Measurements from ENCODE around the gene MYBPHL. TPM values are rescaled to one million over a fixed set of nuclear protein-coding genes. Genes with fewer than 3 reads are reported as not detected.

MYBPHL gene
- total RNA-seq, 4 donors from 2014 or later: not detected

DNA sequence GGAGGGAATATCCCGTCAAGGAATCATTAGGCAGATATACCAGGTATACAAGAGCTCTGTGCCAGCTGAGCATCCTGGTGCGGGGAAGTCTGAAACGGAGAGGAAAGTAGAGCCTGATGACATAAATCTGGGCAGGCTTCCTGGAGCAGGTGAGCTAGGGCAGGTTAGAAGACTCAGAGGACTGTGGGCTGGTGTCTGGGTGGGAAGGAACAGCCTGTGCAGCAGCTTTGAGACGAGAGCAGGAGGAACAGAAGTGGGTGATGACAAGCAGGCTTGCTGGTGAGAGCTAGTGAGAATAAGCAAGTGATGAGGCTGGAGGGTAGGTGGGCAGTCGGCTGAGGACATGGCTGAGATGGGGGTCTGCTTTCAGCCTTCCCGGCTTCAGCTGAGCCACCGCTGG, 50.7 kb downstream of the MYBPHL start:
- Histone ChIP-seq H3K27me3 (no peaks in the 10 kb centered on the region), H3K4me1 (peaks cover 22 to 45% (median 36%) of the 10 kb centered on the region in 4 donors), H3K36me3 (peaks cover 0 to 24% (median 16%) of the 10 kb centered on the region in 4 donors), H3K9me3 (no peaks in the 10 kb centered on the region), H3K4me3 (no peak overlapping the region), H3K27ac (replicated peaks in 1 of 4) (peak overlapping the region in 1 of 4 donors; percentile 88)
- intact Hi-C loops (cut with DNase I): no loop called here
- DNase-seq (ENCODE audit: extremely low spot score): no peak
- WGBS: 88% methylated on average over 7 of the region's 7 CpGs
- TF ChIP-seq POLR2A (IDR thresholded peaks at IDR 0.05; ENCODE audit: low read depth) (no peak), EP300 (IDR thresholded peaks at IDR 0.05) (no peak), POLR2AphosphoS5 (IDR thresholded peaks at IDR 0.05) (no peak)
- TF ChIP-seq, protein P1, sequence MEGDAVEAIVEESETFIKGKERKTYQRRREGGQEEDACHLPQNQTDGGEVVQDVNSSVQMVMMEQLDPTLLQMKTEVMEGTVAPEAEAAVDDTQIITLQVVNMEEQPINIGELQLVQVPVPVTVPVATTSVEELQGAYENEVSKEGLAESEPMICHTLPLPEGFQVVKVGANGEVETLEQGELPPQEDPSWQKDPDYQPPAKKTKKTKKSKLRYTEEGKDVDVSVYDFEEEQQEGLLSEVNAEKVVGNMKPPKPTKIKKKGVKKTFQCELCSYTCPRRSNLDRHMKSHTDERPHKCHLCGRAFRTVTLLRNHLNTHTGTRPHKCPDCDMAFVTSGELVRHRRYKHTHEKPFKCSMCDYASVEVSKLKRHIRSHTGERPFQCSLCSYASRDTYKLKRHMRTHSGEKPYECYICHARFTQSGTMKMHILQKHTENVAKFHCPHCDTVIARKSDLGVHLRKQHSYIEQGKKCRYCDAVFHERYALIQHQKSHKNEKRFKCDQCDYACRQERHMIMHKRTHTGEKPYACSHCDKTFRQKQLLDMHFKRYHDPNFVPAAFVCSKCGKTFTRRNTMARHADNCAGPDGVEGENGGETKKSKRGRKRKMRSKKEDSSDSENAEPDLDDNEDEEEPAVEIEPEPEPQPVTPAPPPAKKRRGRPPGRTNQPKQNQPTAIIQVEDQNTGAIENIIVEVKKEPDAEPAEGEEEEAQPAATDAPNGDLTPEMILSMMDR (IDR thresholded peaks at IDR 0.05): no peak

DNA sequence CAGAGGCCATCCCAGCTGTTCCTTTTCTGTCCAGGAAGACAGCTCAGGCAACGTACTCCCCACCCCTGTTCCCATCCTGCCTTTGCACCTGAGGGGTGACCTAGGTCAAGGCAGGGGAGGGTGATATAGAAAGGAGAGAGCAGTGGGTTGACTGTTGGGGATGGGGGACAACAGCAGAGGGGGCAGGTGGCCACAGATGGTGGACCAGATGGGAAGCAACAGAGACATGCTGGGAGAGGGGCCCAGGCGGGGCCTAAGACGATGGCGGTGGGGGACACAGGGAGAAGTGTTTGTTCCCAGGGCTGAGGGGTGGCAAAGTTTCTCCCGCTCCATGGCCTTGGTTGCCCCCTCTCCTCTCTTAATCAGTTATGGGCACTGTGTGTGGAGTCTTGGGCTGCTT, 51.1 kb downstream of the MYBPHL start:
- peaks cover 22 to 49% (median 38%) of the 10 kb centered on the region in 4 donors for H3K4me1 ChIP-seq
- no peaks in the 10 kb centered on the region for H3K27me3 ChIP-seq
- intact Hi-C loops (cut with DNase I): no loop called here
- 91% methylated on average over 5 of the region's 5 CpGs for WGBS
- H3K9me3 ChIP-seq: no peaks in the 10 kb centered on the region
- no peak for TF ChIP-seq POLR2AphosphoS5 (IDR thresholded peaks at IDR 0.05)
- H3K36me3 ChIP-seq: peaks cover 0 to 20% (median 14%) of the 10 kb centered on the region in 4 donors
- peak overlapping the region in 1 of 4 donors; percentile 28 for H3K4me3 ChIP-seq
- peak overlapping the region in 3 of 4 donors; percentile 86 to 90 (median 88) for H3K27ac ChIP-seq (replicated peaks in 1 of 4)
- no peak for DNase-seq (ENCODE audit: extremely low spot score)

DNA sequence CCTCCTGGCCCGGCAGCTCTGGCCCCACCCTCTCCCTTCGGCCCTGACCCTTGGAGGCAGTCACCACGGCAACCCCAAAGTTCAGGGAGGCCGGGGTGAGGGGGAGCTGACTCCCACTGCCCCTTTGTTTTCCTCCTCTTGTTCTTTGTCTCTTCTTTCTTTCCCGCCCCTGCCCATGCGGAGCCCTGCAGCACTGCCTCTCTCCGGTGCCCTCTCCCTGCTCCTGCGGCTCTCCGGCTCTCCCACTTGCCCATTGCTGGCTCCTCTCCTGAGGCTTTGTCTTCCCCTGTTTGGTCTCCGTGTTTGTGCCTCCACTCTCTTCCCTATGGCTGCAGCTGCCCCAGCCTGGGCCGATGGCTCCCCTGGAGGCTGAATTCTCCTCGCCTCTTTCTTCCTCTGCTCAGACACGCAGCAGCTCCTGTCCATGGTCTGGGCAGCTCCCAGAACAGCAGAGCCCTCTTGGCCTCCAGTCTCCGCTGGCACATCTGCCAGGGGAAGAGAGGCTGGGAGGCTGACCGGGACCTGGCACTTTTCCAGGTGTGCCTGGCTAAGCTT, 51.6 kb downstream of the MYBPHL start:
- Histone ChIP-seq H3K27me3 (no peaks in the 10 kb centered on the region), H3K9me3 (no peaks in the 10 kb centered on the region), H3K4me1 (peaks cover 22 to 54% (median 43%) of the 10 kb centered on the region in 4 donors), H3K4me3 (peak overlapping the region; percentile 5 to 45 (median 30)), H3K36me3 (peaks cover 0 to 17% (median 12%) of the 10 kb centered on the region in 4 donors), H3K27ac (replicated peaks in 1 of 4) (peak overlapping the region; percentile 86 to 90 (median 89))
- WGBS: 72% methylated on average over 15 of the region's 15 CpGs
- DNase-seq (ENCODE audit: extremely low spot score): no peak
- intact Hi-C loops (cut with DNase I): no loop called here
- TF ChIP-seq, protein P1 (IDR thresholded peaks at IDR 0.05): peak in 1 of 3 experiments; percentile 26
- TF ChIP-seq POLR2A (IDR thresholded peaks at IDR 0.05; ENCODE audit: low read depth): no peak

DNA sequence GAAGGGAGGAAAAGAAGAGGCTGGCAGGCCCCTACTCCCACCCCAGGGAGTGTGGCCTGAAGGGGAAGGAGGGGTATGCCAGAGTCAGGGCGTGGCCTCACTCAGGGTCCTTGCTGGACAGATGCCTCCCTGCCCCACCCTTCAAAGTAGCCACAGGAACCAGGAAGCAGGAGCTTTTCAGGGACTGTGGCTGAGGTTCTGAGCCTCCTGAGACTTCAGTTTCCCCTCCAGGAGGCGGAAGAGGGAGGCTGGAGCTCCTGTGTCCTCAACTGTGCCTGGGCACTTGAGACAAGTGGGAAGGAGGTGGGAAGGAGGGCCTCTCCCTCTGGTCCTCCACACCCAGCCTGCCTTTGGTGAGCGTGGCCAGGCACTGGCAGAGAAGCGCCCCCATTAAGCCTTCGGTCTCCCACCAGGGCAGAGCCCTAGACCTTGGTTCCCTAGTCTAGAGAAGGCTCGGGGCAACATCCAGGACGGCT, 52.2 kb downstream of the MYBPHL start:
- intact Hi-C loops (cut with DNase I): no loop called here
- peaks cover 0 to 15% (median 11%) of the 10 kb centered on the region in 4 donors for H3K36me3 ChIP-seq
- H3K27ac ChIP-seq (replicated peaks in 1 of 4): peak overlapping the region; percentile 86 to 90 (median 89)
- WGBS: 77% methylated on average over 7 of the region's 7 CpGs
- H3K9me3 ChIP-seq: no peaks in the 10 kb centered on the region
- H3K4me3 ChIP-seq: peak overlapping the region; percentile 5 to 45 (median 30)
- TF ChIP-seq EP300 (IDR thresholded peaks at IDR 0.05): no peak
- TF ChIP-seq POLR2AphosphoS5 (IDR thresholded peaks at IDR 0.05): no peak
- TF ChIP-seq, protein P1 (IDR thresholded peaks at IDR 0.05): no peak
- no peak for TF ChIP-seq POLR2A (IDR thresholded peaks at IDR 0.05; ENCODE audit: low read depth)
- H3K4me1 ChIP-seq: peaks cover 24 to 60% (median 46%) of the 10 kb centered on the region in 4 donors
- no peaks in the 10 kb centered on the region for H3K27me3 ChIP-seq
- DNase-seq (ENCODE audit: extremely low spot score): no peak

DNA sequence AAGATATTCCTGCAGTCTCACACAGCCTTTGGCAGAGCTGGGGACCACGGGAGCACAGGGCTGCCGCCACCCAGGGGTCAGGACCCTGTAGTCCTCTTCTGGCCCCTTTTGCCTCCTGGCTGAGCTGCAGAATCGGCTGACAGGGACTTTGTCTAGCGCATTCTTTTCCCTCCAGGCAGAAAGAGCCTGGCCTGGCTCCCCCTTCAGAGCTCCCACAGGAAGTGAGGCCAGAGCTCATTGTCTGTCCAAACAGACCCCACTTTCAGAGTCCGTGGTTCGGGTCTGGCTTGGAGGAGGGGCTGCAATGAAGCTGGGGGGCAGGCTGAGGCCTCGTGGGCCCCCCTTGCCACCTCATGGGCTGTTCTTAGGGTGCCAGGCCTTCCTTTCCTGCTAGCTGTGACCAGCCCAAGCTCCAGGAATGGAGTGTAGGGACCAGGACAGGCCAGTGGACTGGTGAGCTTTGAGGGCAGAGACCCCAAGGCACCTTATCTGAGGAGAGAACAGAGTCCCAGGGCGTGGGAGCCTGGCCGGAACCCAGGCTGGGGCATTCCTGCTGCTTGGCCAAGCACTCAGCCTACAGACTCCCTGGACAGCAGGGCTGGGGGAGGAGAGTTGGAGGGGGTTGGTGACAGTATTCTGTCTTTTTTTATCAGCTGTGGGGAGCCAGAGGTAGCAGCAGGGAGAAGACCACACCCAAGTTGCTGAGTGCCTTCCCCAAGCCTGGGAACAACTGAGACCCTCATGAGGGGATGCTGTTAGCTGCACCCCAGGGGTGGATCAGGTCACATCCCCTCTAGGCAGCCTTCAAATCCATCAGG, 52.8 kb downstream of the MYBPHL start:
- H3K4me3 ChIP-seq: peak overlapping the region; percentile 29 to 45 (median 34)
- no peak for TF ChIP-seq POLR2AphosphoS5 (IDR thresholded peaks at IDR 0.05)
- TF ChIP-seq POLR2A (IDR thresholded peaks at IDR 0.05; ENCODE audit: low read depth): no peak
- TF ChIP-seq, protein P1 (IDR thresholded peaks at IDR 0.05): no peak
- no peak for TF ChIP-seq EP300 (IDR thresholded peaks at IDR 0.05)
- peaks cover 27 to 64% (median 49%) of the 10 kb centered on the region in 4 donors for H3K4me1 ChIP-seq

More for the DNA sequence above, 52.8 kb downstream of the MYBPHL start:
- intact Hi-C loops (cut with DNase I): no loop called here
- WGBS: 37% methylated on average over 5 of the region's 9 CpGs
- DNase-seq (ENCODE audit: extremely low spot score): no peak
- H3K27me3 ChIP-seq: no peaks in the 10 kb centered on the region
- peaks cover 0 to 8% (median 7%) of the 10 kb centered on the region in 4 donors for H3K36me3 ChIP-seq
- no peaks in the 10 kb centered on the region for H3K9me3 ChIP-seq
- H3K27ac ChIP-seq (replicated peaks in 1 of 4): peak overlapping the region; percentile 86 to 90 (median 89)
